Right lobe of liver (tissue), 6 donors: ENCODE measurements around the gene RNF20. TPM values are rescaled to one million over a fixed set of nuclear protein-coding genes. Genes with fewer than 3 reads are reported as not detected.

ENCODE experiments used
- ATAC-seq, 4 donors: fragments of 200-7000 bp; cut with Tn5 transposase; one replicate each; pipeline ENCODE4 v1.9.1; 2020; ENCODE audit warnings: mild to moderate bottlenecking in 4 of 4, moderate library complexity in 4 of 4
- DNase-seq, 3 donors: peaks; one replicate each; pipeline ENCODE4 v3.0.0-alpha.2; 2020
- H3K27ac ChIP-seq, 3 donors: fragments of 200-600 bp; one replicate each; pipeline ENCODE4 v1.8.0; 2022
- H3K27me3 ChIP-seq, 2 donors: fragments of 200-600 bp; one replicate each; pipeline ENCODE4 v1.8.0; 2022
- H3K36me3 ChIP-seq, 4 donors: fragments of 200-600 bp; sonication (generic) in 1 of 4; one replicate each; pipeline versions ENCODE4 v1.5.1 to v1.8.0; 2017 to 2022; ENCODE audit warnings: control low read depth in 1 of 4
- H3K4me1 ChIP-seq, 4 donors: fragments of 200-600 bp; sonication (generic) in 1 of 4; one replicate each; pipeline versions ENCODE4 v1.5.1 to v1.8.0; 2017 to 2022; ENCODE audit warnings: control low read depth in 1 of 4
- H3K4me3 ChIP-seq, 3 donors: fragments of 200-600 bp; one replicate each; pipeline ENCODE4 v1.8.0; 2022
- H3K9me3 ChIP-seq, 4 donors: fragments of 200-600 bp; sonication (generic) in 1 of 4; one replicate each; pipeline versions ENCODE4 v1.5.1 to v1.8.0; 2017 to 2022; ENCODE audit warnings: control low read depth in 1 of 4
- CTCF ChIP-seq, 4 donors: fragments of 200-600 bp in 3 of 4; fragments of 450-650 bp in 1 of 4; IDR thresholded peaks; one replicate each; pipeline versions ENCODE4 v1.5.1 to v1.8.0; 2016 to 2022; ENCODE audit warnings: antibody characterized with exemption in 4 of 4, mild to moderate bottlenecking in 2 of 4
- POLR2A ChIP-seq: fragments of 450-650 bp; IDR thresholded peaks from one replicate; pipeline ENCODE4 v1.6.1; 2017; ENCODE audit warnings: antibody characterized with exemption, mild to moderate bottlenecking
- WGBS: methylation state at CpG from one replicate; pipeline ENCODE4 v1.1.6; 2018; ENCODE audit warnings: low coverage, low lambda C conversion rate; ENCODE audit not compliant: insufficient coverage; ENCODE audit errors: missing lambda C conversion rate; 5-methylcytosine and 5-hydroxymethylcytosine counted together
- intact Hi-C, 2 donors: fragments of 100-400 bp; cut with DNase I; formaldehyde crosslinking; loops; one replicate each; pipeline versions ENCODE4 v1.11.2 to v1.14.1; 2022
- total RNA-seq, 6 experiments: library from RNA; depleted of rRNA in 2 of 6; stranded (reverse); fragments of >200 nt in 2 of 6; fragmentation: NEBNext Ultra II Directional in 3 of 6; extraction: Animal tissue kit (Norgen Biotek cat#: 25700) in 3 of 6; gene quantifications; one replicate each; pipeline versions ENCODE4 v1.1.0 to v1.2.4, GENCODE V29; 2016 to 2023
- donor health status: DM: no; HTN: yes; CAD: no.
- donor health status: DM: no; HTN: no; CAD: no.
- donor health status: DM: no; HTN: no; CAD: no.
- donor health status: DM: no; HTN: yes; CAD: no.
- donor health status: DM: no; HTN: yes; CAD: no.

Gene RNF20
- total RNA-seq, 6 experiments from 2014 or later = 8.7 to 19.8 (median 16.1) TPM

GRCh38 chr9:101504188-101504587 is 29.5 kb upstream of the RNF20 start:
- DNase-seq = no peak

DNA sequence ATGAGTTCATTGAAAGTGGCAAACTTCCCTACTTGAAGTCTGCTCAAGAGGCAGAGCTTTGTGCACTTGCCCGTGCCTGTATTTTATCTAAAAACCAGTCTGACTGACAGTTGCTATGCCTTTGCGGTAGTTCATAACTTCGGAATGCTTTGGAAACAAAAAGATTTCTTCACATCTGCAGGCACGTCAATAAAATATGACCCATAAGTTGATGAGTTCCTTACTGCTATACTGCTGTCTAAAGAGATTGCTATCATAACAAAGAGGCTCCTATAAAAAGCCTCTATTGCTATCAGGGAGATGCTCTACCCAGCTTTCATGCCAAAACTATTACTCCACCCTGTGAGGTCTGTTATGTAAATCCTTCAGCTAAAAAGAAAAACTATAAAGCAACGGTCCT is 25.4 kb upstream of the RNF20 start:
- 79% methylated on average over 5 of the region's 5 CpGs for WGBS
- H3K27ac ChIP-seq = no peak overlapping the region
- DNase-seq = no peak
- intact Hi-C loops = no loop called here
- no peak for TF ChIP-seq POLR2A
- no peak for TF ChIP-seq CTCF (IDR thresholded peaks at IDR 0.05)
- H3K27me3 ChIP-seq = no peaks in the 10 kb centered on the region
- no peaks in the 10 kb centered on the region for H3K4me1 ChIP-seq
- no peak for ATAC-seq
- H3K9me3 ChIP-seq = no peaks in the 10 kb centered on the region
- no peaks in the 10 kb centered on the region for H3K36me3 ChIP-seq
- H3K4me3 ChIP-seq = no peak overlapping the region

More at GRCh38 chr9:101504188-101504587, 29.5 kb upstream of the RNF20 start:
- H3K27ac ChIP-seq = no peak overlapping the region
- TF ChIP-seq POLR2A (no peak), CTCF (IDR thresholded peaks at IDR 0.05) (no peak)
- intact Hi-C loops = no loop called here
- H3K4me1 ChIP-seq = no peaks in the 10 kb centered on the region
- H3K36me3 ChIP-seq = no peaks in the 10 kb centered on the region
- no peak for ATAC-seq
- no peaks in the 10 kb centered on the region for H3K27me3 ChIP-seq
- no peaks in the 10 kb centered on the region for H3K9me3 ChIP-seq
- no peak overlapping the region for H3K4me3 ChIP-seq

- Histone ChIP-seq H3K9me3 (no peaks in the 10 kb centered on the region), H3K4me3 (no peak overlapping the region), H3K36me3 (no peaks in the 10 kb centered on the region), H3K27ac (no peak overlapping the region), H3K27me3 (no peaks in the 10 kb centered on the region), H3K4me1 (no peaks in the 10 kb centered on the region)
- intact Hi-C loops = no loop called here
- WGBS = 66% methylated on average over 2 of the region's 4 CpGs
- TF ChIP-seq POLR2A (no peak), CTCF (IDR thresholded peaks at IDR 0.05) (no peak)
- ATAC-seq (no peak), DNase-seq (no peak)
Observed at GRCh38 chr9:101509572-101509971, 24.1 kb upstream of the RNF20 start.

GRCh38 chr9:101510459-101510858 is 23.2 kb upstream of the RNF20 start:
- WGBS = 65% methylated on average over 6 of the region's 6 CpGs
- no peaks in the 10 kb centered on the region for H3K27me3 ChIP-seq
- DNase-seq (no peak), ATAC-seq (no peak)
- H3K27ac ChIP-seq = no peak overlapping the region
- no peaks in the 10 kb centered on the region for H3K4me1 ChIP-seq
- no peak overlapping the region for H3K4me3 ChIP-seq
- no peaks in the 10 kb centered on the region for H3K9me3 ChIP-seq
- intact Hi-C loops = no loop called here
- H3K36me3 ChIP-seq = no peaks in the 10 kb centered on the region
- no peak for TF ChIP-seq CTCF (IDR thresholded peaks at IDR 0.05)
- no peak for TF ChIP-seq POLR2A

DNA sequence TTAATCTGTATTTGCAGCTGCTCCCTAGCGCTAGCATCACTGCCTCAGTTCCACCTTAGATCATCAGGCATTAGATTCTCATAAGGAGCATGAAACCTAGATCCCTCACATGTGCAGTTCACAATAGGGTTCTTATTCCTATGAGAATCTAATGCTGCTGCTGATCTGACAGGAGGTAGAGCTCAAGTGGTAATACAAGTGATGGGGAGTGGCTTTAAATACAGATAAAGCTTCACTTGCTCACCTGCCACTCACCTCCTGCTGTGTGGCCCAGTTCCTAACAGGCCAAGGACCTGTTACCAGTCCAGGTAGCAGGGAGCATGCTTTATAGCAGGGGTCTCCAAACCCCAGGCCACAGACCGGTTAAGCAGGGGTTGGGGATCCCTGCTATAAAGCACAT is 22.6 kb upstream of the RNF20 start:
- TF ChIP-seq POLR2A = no peak
- no peak for TF ChIP-seq CTCF (IDR thresholded peaks at IDR 0.05)
- intact Hi-C loops = no loop called here

More for the DNA sequence above, 22.6 kb upstream of the RNF20 start:
- DNase-seq (no peak), ATAC-seq (no peak)
- no peaks in the 10 kb centered on the region for H3K9me3 ChIP-seq
- H3K36me3 ChIP-seq = no peaks in the 10 kb centered on the region
- no peak overlapping the region for H3K4me3 ChIP-seq
- 77% methylated on average over 2 of the region's 2 CpGs for WGBS
- no peaks in the 10 kb centered on the region for H3K27me3 ChIP-seq
- H3K27ac ChIP-seq = no peak overlapping the region
- H3K4me1 ChIP-seq = no peaks in the 10 kb centered on the region
